GM18867 (cell line): Measurements from ENCODE around the gene DHX35.

Source experiments
- ATAC-seq: cut with Tn5 transposase; IDR thresholded peaks from one replicate; pipeline ENCODE4 v1.9.1; 2021; ENCODE audit warnings: mild to moderate bottlenecking, moderate library complexity; ENCODE audit not compliant: unreplicated experiment

The DHX35 gene

DNA sequence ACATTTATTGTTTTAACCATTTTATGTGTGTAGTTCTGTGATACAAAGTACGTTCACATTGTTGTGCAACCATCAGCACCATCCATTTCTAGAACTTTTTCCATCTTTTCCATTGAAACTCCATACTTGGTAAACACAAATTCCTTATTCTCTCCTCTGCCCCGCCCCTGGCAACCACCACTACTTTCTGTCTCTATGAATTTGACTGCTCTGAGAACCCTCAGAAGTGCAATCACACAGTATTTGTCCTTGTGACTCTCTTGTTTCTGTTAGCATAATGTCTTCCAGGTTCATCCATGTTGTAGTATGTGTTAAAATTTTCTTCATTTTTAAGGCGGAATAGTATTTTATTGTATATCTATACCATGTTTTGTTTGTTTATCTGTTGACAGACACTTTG is 56.9 kb downstream of the DHX35 start:
- no peak for ATAC-seq

- ATAC-seq = peak; percentile 75
These were observed 57.7 kb downstream of the DHX35 start for GRCh38 chr20:39019805-39020325.

- ATAC-seq = peak; percentile 40
These were observed 59.6 kb downstream of the DHX35 start for GRCh38 chr20:39021748-39022147.

DNA sequence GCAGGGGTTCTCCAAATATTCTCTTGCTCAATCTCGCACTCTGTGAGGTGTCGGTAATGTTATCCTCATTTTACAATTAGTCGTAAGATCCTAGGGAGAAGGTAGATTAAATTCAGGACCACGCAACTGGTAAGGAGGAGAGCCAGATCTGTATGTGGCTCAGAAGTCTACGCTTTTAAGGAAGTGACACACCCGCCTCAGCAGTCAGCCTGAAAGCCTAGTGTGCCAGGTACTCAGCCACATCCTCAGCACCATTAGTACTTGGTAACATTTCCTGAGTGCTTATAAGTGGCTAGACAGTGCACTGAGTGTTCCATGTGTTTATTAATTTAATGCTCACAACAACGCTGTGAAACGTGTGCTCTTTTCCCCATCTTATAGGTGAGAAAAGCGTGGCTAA is 63.7 kb downstream of the DHX35 start:
- ATAC-seq = no peak

DNA sequence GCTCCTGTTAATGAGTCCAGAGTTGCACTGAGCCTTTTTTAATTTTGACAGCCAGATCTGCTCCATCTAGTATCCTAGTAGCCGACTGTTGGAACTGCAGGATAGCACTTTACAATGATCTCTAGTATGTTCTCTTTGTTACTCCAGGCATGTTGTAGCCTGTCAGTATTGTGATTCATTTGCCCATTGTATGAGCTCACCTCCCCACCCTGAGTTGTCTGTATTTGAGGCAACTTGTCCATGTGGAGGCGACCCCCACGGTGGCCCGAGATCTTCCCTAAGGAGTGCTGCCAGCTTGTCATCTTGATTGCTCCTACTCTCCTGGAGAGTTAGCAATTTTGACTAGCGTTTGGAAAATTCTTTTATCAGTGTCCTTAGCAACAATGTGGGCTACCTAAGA is 67.2 kb downstream of the DHX35 start:
- ATAC-seq = no peak

- ATAC-seq = no peak
These were observed 70.9 kb downstream of the DHX35 start for GRCh38 chr20:39032997-39033396.

DNA sequence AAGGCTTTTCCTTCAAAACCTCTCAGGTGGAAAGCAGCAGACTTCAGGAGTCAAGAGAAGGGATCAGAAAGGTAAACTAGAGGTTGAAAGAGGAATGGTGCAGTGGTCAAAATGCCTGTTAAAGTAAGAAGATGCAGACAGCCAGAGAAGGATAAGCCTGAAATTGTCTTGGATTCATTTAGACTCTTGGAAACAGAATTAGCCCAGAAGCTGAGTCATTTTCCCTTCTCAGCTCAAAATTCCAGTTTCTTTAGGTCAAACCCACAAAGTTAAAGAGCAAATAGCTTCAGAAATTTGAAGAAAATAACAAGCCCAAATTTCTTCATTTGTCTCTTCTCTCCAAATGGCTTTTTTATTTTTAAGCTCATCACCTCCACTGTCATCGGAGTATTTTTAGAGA is 73.9 kb downstream of the DHX35 start:
- no peak for ATAC-seq

DNA sequence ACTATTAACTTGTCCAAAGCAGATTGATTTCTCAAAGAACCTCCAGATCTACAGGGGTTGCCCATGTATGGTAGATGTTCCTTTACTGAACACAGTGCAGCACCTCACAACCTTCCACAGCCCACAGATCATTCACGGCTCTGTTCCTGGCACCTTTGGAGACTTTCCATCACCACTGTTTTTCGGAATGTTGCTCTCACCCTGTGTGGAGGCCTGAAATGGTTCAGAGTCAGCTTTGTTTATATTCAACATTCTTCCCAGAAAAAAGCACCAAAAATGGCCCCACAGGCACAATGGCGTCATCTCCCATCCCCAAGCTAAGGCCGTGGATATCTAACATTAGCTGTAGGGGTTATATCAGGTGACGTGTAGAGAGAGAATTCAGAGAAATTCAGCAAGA is 74.7 kb downstream of the DHX35 start:
- no peak for ATAC-seq

- ATAC-seq = no peak
These were observed 75.9 kb downstream of the DHX35 start for GRCh38 chr20:39038047-39038446.

GRCh38 chr20:39038495-39038894 is 76.4 kb downstream of the DHX35 start:
- ATAC-seq = no peak

GRCh38 chr20:39039261-39039660 is 77.1 kb downstream of the DHX35 start:
- no peak for ATAC-seq

- no peak for ATAC-seq
These were observed 78.0 kb downstream of the DHX35 start for GRCh38 chr20:39040116-39040515.

DNA sequence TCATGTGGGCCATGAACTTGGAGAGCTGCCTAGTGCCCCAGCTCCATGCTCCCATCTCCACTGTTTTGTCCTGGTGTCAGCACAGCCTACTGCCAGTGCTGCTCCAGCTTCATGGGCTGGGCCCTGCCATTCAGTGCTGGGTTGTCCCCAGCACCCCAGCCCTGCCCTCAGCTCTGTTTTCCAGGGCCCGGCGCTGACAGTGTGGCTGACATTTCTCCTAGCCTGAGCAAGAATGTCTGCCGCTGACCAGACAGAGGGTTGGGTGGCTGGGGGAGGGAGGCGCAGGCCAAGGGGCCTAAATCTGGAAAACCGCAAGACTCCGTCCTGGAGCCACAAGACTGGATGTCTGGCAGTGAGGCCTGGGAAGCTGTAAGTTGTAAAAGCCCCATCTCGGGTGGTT is 78.9 kb downstream of the DHX35 start:
- ATAC-seq = no peak

GRCh38 chr20:39042279-39043150 is 80.4 kb downstream of the DHX35 start:
- no peak for ATAC-seq

DNA sequence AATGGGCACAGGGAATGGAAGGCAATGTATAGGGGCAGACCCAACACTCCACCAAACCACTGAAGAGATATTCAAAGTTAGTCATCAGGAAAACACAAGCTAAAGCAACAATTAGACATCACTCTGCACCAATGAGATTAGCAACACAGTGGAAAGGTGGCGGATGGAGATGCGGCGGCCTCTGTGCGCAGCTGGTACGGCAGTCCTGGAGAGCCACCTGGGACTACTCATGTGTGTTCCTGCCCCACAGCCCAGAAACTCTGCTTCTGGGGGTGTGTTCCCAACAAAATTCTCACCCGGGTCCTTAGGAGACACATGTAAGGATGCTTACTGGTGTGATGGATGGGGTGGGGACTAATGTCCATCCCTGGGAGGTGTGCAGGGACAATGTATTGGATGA is 82.4 kb downstream of the DHX35 start:
- ATAC-seq = no peak

- ATAC-seq = no peak
These were observed 83.5 kb downstream of the DHX35 start for GRCh38 chr20:39045676-39046075.

DNA sequence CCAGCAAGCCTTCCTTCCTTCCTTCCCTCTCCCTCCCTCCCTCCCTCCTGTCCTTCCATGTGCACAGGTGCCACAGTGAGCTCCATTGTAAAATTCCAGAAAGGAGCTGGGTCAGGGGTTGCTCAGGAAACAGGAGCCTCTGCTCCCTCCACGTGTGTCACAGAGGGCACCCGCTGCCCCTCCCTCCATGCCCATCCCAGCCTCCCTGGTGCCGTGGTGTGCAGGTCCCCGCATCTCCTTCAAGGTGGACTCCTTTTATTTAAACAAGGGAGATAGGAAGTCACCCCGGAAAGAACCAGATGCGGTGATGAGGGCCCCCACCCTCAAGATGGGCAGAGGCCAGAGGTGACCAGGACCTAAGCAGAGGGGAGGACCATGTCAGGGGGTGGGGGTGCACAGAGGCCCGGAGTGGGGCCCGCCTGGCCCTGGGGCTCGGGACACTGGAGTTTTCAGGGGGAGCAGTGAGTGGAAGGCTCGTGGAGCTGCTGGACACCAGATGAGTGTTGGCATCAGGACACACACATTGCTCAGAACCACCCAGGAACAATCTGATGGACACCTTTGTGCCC is 85.4 kb downstream of the DHX35 start:
- ATAC-seq = no peak

DNA sequence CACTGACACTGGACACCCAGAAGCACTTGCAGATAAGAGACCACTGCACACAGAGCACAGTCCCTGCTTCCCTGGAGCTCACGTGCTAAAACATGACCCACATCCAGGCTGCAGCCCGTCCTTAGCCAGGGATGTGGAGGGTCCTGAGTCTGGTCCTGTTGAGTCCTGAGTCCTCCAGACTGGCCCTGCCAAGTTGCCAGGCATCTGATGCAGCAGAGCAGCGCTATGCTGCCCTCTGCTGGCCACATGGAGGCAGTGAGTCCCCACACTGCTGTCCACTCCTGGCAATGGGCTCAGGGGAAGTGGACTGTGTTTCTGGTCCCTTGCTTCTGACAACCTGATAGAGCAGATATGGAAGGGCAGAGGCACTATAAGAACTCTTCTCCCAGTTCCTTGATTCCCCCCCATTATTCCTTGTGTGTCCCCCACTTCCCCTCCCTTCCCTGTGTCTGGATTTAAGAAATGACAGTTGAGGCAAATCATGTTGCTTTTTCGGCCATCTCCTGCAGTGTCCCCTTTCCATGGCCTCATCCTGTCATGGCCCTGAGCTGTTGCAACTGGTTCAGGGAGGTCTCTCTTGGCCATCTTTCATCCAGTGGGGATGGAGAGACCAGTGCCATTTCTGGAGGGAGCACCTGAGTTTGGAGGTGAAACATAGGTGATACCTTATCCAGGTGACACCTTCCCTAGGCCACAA is 86.0 kb downstream of the DHX35 start:
- ATAC-seq = peak; percentile 68

GRCh38 chr20:39049148-39049547 is 87.0 kb downstream of the DHX35 start:
- no peak for ATAC-seq

GRCh38 chr20:39049684-39050554 is 87.8 kb downstream of the DHX35 start:
- peak; percentile 81 for ATAC-seq

- no peak for ATAC-seq
These were observed 88.4 kb downstream of the DHX35 start for GRCh38 chr20:39050555-39050902.
